ENCODE data around the gene BABAM2.

The BABAM2 gene

GRCh38 chr2:27914041-27914804 lies 23.7 kb downstream of the BABAM2 start:
- no peak for DNase-seq

- DNase-seq, result no peak
Observed at GRCh38 chr2:27914805-27915175, 24.3 kb downstream of the BABAM2 start.

- DNase-seq, result no peak
Observed at GRCh38 chr2:27915191-27915590, 24.7 kb downstream of the BABAM2 start.

GRCh38 chr2:27915874-27916273 lies 25.3 kb downstream of the BABAM2 start:
- no peak for DNase-seq

- no peak for DNase-seq
Observed at GRCh38 chr2:27916293-27916995, 25.9 kb downstream of the BABAM2 start.

GRCh38 chr2:27920148-27920885 lies 29.8 kb downstream of the BABAM2 start:
- no peak for DNase-seq

- no peak for DNase-seq
Observed at GRCh38 chr2:27921424-27921823, 30.9 kb downstream of the BABAM2 start.

- DNase-seq, result no peak
Observed at GRCh38 chr2:27921880-27922547, 31.5 kb downstream of the BABAM2 start.

- DNase-seq, result no peak
Observed at GRCh38 chr2:27922842-27923241, 32.3 kb downstream of the BABAM2 start.

- no peak for DNase-seq
Observed at GRCh38 chr2:27925766-27926472, 35.4 kb downstream of the BABAM2 start.

- DNase-seq, result no peak
Observed at GRCh38 chr2:27929916-27930486, 39.5 kb downstream of the BABAM2 start.

GRCh38 chr2:27931361-27931950 lies 40.9 kb downstream of the BABAM2 start:
- DNase-seq, result no peak

- DNase-seq, result no peak
Observed at GRCh38 chr2:27932396-27932795, 41.9 kb downstream of the BABAM2 start.

GRCh38 chr2:27935026-27935425 lies 44.5 kb downstream of the BABAM2 start:
- DNase-seq, result no peak

GRCh38 chr2:27940090-27940671 lies 49.7 kb downstream of the BABAM2 start:
- DNase-seq, result no peak

GRCh38 chr2:27940982-27941381 lies 50.5 kb downstream of the BABAM2 start:
- DNase-seq, result no peak

- no peak for DNase-seq
Observed at GRCh38 chr2:27942612-27943547, 52.4 kb downstream of the BABAM2 start.

GRCh38 chr2:27946530-27947060 lies 56.1 kb downstream of the BABAM2 start:
- DNase-seq, result no peak

GRCh38 chr2:27952070-27952469 lies 61.5 kb downstream of the BABAM2 start:
- no peak for DNase-seq

- DNase-seq, result no peak
Observed at GRCh38 chr2:27953077-27953476, 62.5 kb downstream of the BABAM2 start.

Measured in activated gamma-delta T cell (primary cell).